Right lobe of liver (tissue), 6 donors: ENCODE measurements around the gene ZNF219. TPM values are rescaled to one million over a fixed set of nuclear protein-coding genes. Genes with fewer than 3 reads are reported as not detected.
A peak's percentile ranks its signal among the peaks of the same experiment; 100 is the strongest.

ENCODE experiments used
- ATAC-seq, 4 donors: fragments of 200-7000 bp; cut with Tn5 transposase; one replicate each; pipeline ENCODE4 v1.9.1; 2020; ENCODE audit warnings: mild to moderate bottlenecking in 4 of 4, moderate library complexity in 4 of 4
- DNase-seq, 3 donors: peaks; one replicate each; pipeline ENCODE4 v3.0.0-alpha.2; 2020
- H3K27ac ChIP-seq, 3 donors: fragments of 200-600 bp; one replicate each; pipeline ENCODE4 v1.8.0; 2022
- H3K27me3 ChIP-seq, 2 donors: fragments of 200-600 bp; one replicate each; pipeline ENCODE4 v1.8.0; 2022
- H3K36me3 ChIP-seq, 4 donors: fragments of 200-600 bp; sonication (generic) in 1 of 4; one replicate each; pipeline versions ENCODE4 v1.5.1 to v1.8.0; 2017 to 2022; ENCODE audit warnings: control low read depth in 1 of 4
- H3K4me1 ChIP-seq, 4 donors: fragments of 200-600 bp; sonication (generic) in 1 of 4; one replicate each; pipeline versions ENCODE4 v1.5.1 to v1.8.0; 2017 to 2022; ENCODE audit warnings: control low read depth in 1 of 4
- H3K4me3 ChIP-seq, 3 donors: fragments of 200-600 bp; one replicate each; pipeline ENCODE4 v1.8.0; 2022
- H3K9me3 ChIP-seq, 4 donors: fragments of 200-600 bp; sonication (generic) in 1 of 4; one replicate each; pipeline versions ENCODE4 v1.5.1 to v1.8.0; 2017 to 2022; ENCODE audit warnings: control low read depth in 1 of 4
- POLR2A ChIP-seq: fragments of 450-650 bp; IDR thresholded peaks from one replicate; pipeline ENCODE4 v1.6.1; 2017; ENCODE audit warnings: antibody characterized with exemption, mild to moderate bottlenecking
- WGBS: methylation state at CpG from one replicate; pipeline ENCODE4 v1.1.6; 2018; ENCODE audit warnings: low coverage, low lambda C conversion rate; ENCODE audit not compliant: insufficient coverage; ENCODE audit errors: missing lambda C conversion rate; 5-methylcytosine and 5-hydroxymethylcytosine counted together
- intact Hi-C, 2 donors: fragments of 100-400 bp; cut with DNase I; formaldehyde crosslinking; loops; one replicate each; pipeline versions ENCODE4 v1.11.2 to v1.14.1; 2022
- total RNA-seq, 6 experiments: library from RNA; depleted of rRNA in 2 of 6; stranded (reverse); fragments of >200 nt in 2 of 6; fragmentation: NEBNext Ultra II Directional in 3 of 6; extraction: Animal tissue kit (Norgen Biotek cat#: 25700) in 3 of 6; gene quantifications; one replicate each; pipeline versions ENCODE4 v1.1.0 to v1.2.4, GENCODE V29; 2016 to 2023
- TF ChIP-seq, protein P1 (sequence below), 4 donors: fragments of 200-600 bp in 3 of 4; fragments of 450-650 bp in 1 of 4; IDR thresholded peaks; one replicate each; pipeline versions ENCODE4 v1.5.1 to v1.8.0; 2016 to 2022; ENCODE audit warnings: antibody characterized with exemption in 4 of 4, mild to moderate bottlenecking in 2 of 4
- donor health status: DM: no; HTN: yes; CAD: no.
- donor health status: DM: no; HTN: no; CAD: no.
- donor health status: DM: no; HTN: no; CAD: no.
- donor health status: DM: no; HTN: yes; CAD: no.
- donor health status: DM: no; HTN: yes; CAD: no.

ZNF219 gene
- total RNA-seq, 6 experiments from 2014 or later, result 6.9 to 20.6 (median 9.3) TPM

- WGBS, result 91% methylated on average over 4 of the region's 45 CpGs
- no peak for TF ChIP-seq POLR2A
- TF ChIP-seq, protein P1, sequence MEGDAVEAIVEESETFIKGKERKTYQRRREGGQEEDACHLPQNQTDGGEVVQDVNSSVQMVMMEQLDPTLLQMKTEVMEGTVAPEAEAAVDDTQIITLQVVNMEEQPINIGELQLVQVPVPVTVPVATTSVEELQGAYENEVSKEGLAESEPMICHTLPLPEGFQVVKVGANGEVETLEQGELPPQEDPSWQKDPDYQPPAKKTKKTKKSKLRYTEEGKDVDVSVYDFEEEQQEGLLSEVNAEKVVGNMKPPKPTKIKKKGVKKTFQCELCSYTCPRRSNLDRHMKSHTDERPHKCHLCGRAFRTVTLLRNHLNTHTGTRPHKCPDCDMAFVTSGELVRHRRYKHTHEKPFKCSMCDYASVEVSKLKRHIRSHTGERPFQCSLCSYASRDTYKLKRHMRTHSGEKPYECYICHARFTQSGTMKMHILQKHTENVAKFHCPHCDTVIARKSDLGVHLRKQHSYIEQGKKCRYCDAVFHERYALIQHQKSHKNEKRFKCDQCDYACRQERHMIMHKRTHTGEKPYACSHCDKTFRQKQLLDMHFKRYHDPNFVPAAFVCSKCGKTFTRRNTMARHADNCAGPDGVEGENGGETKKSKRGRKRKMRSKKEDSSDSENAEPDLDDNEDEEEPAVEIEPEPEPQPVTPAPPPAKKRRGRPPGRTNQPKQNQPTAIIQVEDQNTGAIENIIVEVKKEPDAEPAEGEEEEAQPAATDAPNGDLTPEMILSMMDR (IDR thresholded peaks at IDR 0.05), result peak; percentile 12 to 45 (median 32)
- intact Hi-C loops, result loop anchor here (5.0 to 10.0 kb wide), 2 partner anchors 73 to 76 kb away; no protein-coding TSS in a partner anchor
- Histone ChIP-seq H3K36me3 (peaks cover 0 to 22% (median 12%) of the 10 kb centered on the region in 4 donors), H3K4me3 (no peak overlapping the region), H3K27me3 (no peaks in the 10 kb centered on the region), H3K4me1 (peaks cover 0 to 4% (median 0%) of the 10 kb centered on the region in 4 donors), H3K9me3 (no peaks in the 10 kb centered on the region), H3K27ac (no peak overlapping the region)
- ATAC-seq (peak in 1 of 4 donors; percentile 13), DNase-seq (peak in 1 of 3 donors; percentile 62)
Observed at GRCh38 chr14:21090194-21090939, 8.1 kb downstream of the ZNF219 start.

GRCh38 chr14:21089877-21090193, 8.6 kb downstream of the ZNF219 start:
- no peaks in the 10 kb centered on the region for H3K27me3 ChIP-seq
- 100% methylated on average over 1 of the region's 5 CpGs for WGBS
- H3K4me1 ChIP-seq, result peaks cover 0 to 10% (median 2%) of the 10 kb centered on the region in 4 donors
- intact Hi-C loops, result loop anchor here (5.0 to 10.0 kb wide), 2 partner anchors 73 to 75 kb away; no protein-coding TSS in a partner anchor
- H3K36me3 ChIP-seq, result peaks cover 0 to 23% (median 12%) of the 10 kb centered on the region in 4 donors
- DNase-seq (no peak), ATAC-seq (no peak)
- H3K27ac ChIP-seq, result no peak overlapping the region
- H3K9me3 ChIP-seq, result no peaks in the 10 kb centered on the region
- no peak overlapping the region for H3K4me3 ChIP-seq
- TF ChIP-seq POLR2A, result no peak
- TF ChIP-seq, protein P1 (IDR thresholded peaks at IDR 0.05), result no peak

DNA sequence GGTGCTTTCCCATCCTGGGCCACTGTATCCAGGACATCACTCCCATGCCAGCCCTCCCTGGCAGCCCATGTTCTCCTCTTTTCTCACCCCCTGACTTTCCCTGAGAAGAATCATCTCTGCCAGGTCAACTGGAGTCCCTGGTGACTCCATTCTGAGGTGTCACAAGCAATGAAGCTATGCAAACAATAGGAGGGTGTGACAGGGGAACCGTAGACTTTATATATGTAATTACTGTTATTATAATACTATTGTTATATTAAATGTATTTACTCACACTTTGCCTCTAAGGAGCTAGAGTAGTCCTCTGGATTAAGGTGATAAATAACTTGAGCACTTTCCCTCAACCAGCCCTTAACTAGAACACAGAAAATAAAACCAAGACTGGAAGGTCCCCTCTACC, 9.2 kb downstream of the ZNF219 start:
- ATAC-seq (no peak), DNase-seq (no peak)
- H3K27ac ChIP-seq, result no peak overlapping the region
- peaks cover 0 to 28% (median 12%) of the 10 kb centered on the region in 4 donors for H3K36me3 ChIP-seq
- TF ChIP-seq POLR2A, result no peak
- TF ChIP-seq, protein P1 (IDR thresholded peaks at IDR 0.05), result no peak
- intact Hi-C loops, result no loop called here
- WGBS, result 60% methylated on average over 1 of the region's 1 CpG
- peaks cover 0 to 15% (median 5%) of the 10 kb centered on the region in 4 donors for H3K4me1 ChIP-seq
- H3K9me3 ChIP-seq, result no peaks in the 10 kb centered on the region
- no peak overlapping the region for H3K4me3 ChIP-seq
- no peaks in the 10 kb centered on the region for H3K27me3 ChIP-seq

DNA sequence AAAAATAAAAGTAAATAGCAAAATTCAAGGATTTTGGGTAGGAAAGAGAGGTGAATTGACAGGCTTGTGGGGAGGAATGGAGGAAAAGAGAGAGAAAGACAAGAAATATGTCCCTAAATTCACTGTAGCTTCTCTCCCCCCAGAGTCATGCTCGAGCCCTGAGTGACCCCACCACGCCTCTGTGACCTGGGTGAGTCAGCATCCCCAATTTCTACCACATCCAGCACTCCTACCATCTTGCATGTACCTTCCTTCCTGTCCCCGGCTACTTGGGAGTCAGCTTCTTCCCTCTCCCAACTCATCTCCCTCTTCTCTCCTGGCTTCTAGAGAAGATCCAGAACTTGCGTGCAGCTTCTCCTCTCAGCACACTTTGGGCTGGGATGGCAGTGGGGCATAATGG, 9.8 kb downstream of the ZNF219 start:
- DNase-seq (no peak), ATAC-seq (no peak)
- Histone ChIP-seq H3K27me3 (no peaks in the 10 kb centered on the region), H3K36me3 (peaks cover 0 to 29% (median 12%) of the 10 kb centered on the region in 4 donors), H3K4me3 (no peak overlapping the region), H3K4me1 (peaks cover 0 to 21% (median 8%) of the 10 kb centered on the region in 4 donors), H3K9me3 (no peaks in the 10 kb centered on the region), H3K27ac (no peak overlapping the region)
- intact Hi-C loops, result no loop called here
- no peak for TF ChIP-seq POLR2A
- TF ChIP-seq, protein P1 (IDR thresholded peaks at IDR 0.05), result no peak
- WGBS, result 77% methylated on average over 4 of the region's 4 CpGs
